ENCODE measurements around the gene PARD3.

The PARD3 gene

DNA sequence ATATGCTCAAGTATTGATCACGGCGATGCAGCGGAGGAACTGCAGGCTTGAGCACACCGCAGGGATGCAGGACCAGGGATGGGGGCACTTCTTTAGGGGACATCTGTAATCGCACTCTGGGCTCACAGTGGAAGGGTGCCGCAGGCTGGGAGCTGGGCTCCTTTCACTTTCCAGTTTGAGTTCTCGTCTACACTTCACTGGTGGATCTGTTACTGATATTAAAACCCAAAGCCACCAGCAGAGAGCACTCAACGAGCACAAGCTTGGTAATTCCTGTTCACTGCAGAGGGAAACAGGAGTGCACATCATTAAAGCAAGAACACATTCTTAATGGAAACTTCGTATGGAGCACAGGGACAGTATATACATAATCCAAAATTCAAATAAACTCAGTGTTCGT, 91.3 kb downstream of the PARD3 start:
- DNase-seq: peak; percentile 33 to 60 (median 51)
- CTCF ChIA-PET: interaction anchor here (0.9 to 3.8 kb wide), 9 partner anchors 9 to 304 kb away, joined by 3 to 27 read pairs (median 4); no protein-coding TSS in a partner anchor
- Histone ChIP-seq H3K36me3 (ENCODE audit: control insufficient read depth in 4 of 4, insufficient read depth in 4 of 4, low read length in 3 of 4) (no peaks in the 10 kb centered on the region), H3K27me3 (replicated peaks in 2 of 5; ENCODE audit: control insufficient read depth in 4 of 5, insufficient read depth in 5 of 5, low read length in 4 of 5) (peaks cover 0 to 74% (median 33%) of the 10 kb centered on the region in 5 experiments), H3K4me1 (ENCODE audit: control extremely low read depth in 1 of 4, control insufficient read depth in 4 of 4, insufficient read depth in 4 of 4, low read length in 3 of 4) (no peaks in the 10 kb centered on the region), H3K4me3 (ENCODE audit: control insufficient read depth in 1 of 7, extremely low read depth in 1 of 7, insufficient read depth in 4 of 7, low read depth in 2 of 7, low read length in 6 of 7) (no peak overlapping the region), H3K9me3 (ENCODE audit: control extremely low read depth in 1 of 5, control insufficient read depth in 4 of 5, insufficient read depth in 2 of 5, low read depth in 1 of 5, low read length in 4 of 5) (no peaks in the 10 kb centered on the region), H3K27ac (ENCODE audit: insufficient read depth in 1 of 2, low read depth in 1 of 2, low read length in 2 of 2, poor library complexity in 1 of 2, severe bottlenecking in 2 of 2) (no peak overlapping the region)
- POLR2A ChIA-PET: no interaction called here
- WGBS (ENCODE audit: insufficient coverage): 77% methylated on average over 7 of the region's 10 CpGs

DNA sequence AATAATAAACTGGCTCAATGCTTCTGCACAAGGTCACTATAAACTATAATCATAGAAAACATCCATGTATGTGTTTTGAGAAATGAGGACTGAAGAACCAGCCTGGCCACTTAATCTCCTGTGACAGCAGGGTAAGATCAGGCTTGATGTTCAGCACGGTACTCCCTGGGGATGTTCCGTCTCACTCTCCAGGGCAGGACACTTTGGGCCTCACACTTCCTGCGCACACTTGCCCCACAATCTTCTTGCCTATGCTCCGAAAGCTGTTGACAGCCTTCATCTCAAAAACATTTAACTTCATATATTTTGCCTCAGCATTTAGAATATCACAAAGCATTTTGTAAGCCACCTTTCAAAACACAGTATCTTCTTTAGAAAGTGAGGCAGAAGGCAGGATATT, 92.7 kb downstream of the PARD3 start:
- CTCF ChIA-PET: no interaction called here
- Histone ChIP-seq H3K27me3 (replicated peaks in 2 of 5; ENCODE audit: control insufficient read depth in 4 of 5, insufficient read depth in 5 of 5, low read length in 4 of 5) (peaks cover 0 to 76% (median 30%) of the 10 kb centered on the region in 5 experiments), H3K27ac (ENCODE audit: insufficient read depth in 1 of 2, low read depth in 1 of 2, low read length in 2 of 2, poor library complexity in 1 of 2, severe bottlenecking in 2 of 2) (no peak overlapping the region), H3K9me3 (ENCODE audit: control extremely low read depth in 1 of 5, control insufficient read depth in 4 of 5, insufficient read depth in 2 of 5, low read depth in 1 of 5, low read length in 4 of 5) (no peaks in the 10 kb centered on the region), H3K36me3 (ENCODE audit: control insufficient read depth in 4 of 4, insufficient read depth in 4 of 4, low read length in 3 of 4) (no peaks in the 10 kb centered on the region), H3K4me3 (ENCODE audit: control insufficient read depth in 1 of 7, extremely low read depth in 1 of 7, insufficient read depth in 4 of 7, low read depth in 2 of 7, low read length in 6 of 7) (no peak overlapping the region), H3K4me1 (ENCODE audit: control extremely low read depth in 1 of 4, control insufficient read depth in 4 of 4, insufficient read depth in 4 of 4, low read length in 3 of 4) (peaks cover 0 to 2% (median 1%) of the 10 kb centered on the region in 4 experiments)
- POLR2A ChIA-PET: no interaction called here
- WGBS (ENCODE audit: insufficient coverage): 98% methylated on average over 4 of the region's 4 CpGs
- no peak for DNase-seq

DNA sequence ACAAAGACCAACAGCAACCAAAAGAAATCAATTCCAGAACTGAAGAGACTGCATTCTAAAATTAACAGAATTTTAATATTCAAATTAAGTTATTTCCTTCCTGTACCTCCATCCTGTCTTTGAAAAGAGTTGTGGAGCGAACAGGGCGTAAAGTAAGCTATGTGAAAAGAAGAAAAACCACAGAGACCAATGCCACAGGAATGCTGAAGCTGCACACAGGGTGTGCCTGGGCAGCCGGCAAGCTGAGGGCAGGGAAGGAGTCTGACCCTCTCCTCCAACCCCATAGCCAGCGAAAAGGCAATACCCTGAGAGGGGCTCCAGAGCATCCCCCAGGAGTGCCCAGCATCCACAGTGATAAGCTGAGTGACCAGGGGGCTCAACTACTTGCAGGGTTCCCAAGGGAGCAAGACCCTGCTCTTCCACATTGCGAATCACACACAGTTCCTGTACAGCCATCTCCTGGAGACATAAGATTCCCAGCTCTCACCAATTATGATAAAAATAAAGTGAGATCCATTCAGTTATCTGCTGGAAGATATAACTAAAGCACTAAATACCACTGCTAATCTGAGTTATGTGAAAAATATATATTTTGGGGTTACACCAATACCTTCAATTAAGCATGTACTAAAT, 93.8 kb downstream of the PARD3 start:
- no peak overlapping the region for H3K27ac ChIP-seq (ENCODE audit: insufficient read depth in 1 of 2, low read depth in 1 of 2, low read length in 2 of 2, poor library complexity in 1 of 2, severe bottlenecking in 2 of 2)
- no peak overlapping the region for H3K4me3 ChIP-seq (ENCODE audit: control insufficient read depth in 1 of 7, extremely low read depth in 1 of 7, insufficient read depth in 4 of 7, low read depth in 2 of 7, low read length in 6 of 7)
- no peak for DNase-seq
- peaks cover 0 to 9% (median 8%) of the 10 kb centered on the region in 4 experiments for H3K4me1 ChIP-seq (ENCODE audit: control extremely low read depth in 1 of 4, control insufficient read depth in 4 of 4, insufficient read depth in 4 of 4, low read length in 3 of 4)
- POLR2A ChIA-PET: no interaction called here
- no peaks in the 10 kb centered on the region for H3K9me3 ChIP-seq (ENCODE audit: control extremely low read depth in 1 of 5, control insufficient read depth in 4 of 5, insufficient read depth in 2 of 5, low read depth in 1 of 5, low read length in 4 of 5)
- CTCF ChIA-PET: interaction anchor here (1.4 kb wide), 1 partner anchor 11 kb away, joined by 8 read pairs; no protein-coding TSS in a partner anchor
- 20% methylated on average over 1 of the region's 5 CpGs for WGBS (ENCODE audit: insufficient coverage)
- peaks cover 0 to 71% (median 26%) of the 10 kb centered on the region in 5 experiments for H3K27me3 ChIP-seq (replicated peaks in 2 of 5; ENCODE audit: control insufficient read depth in 4 of 5, insufficient read depth in 5 of 5, low read length in 4 of 5)
- H3K36me3 ChIP-seq (ENCODE audit: control insufficient read depth in 4 of 4, insufficient read depth in 4 of 4, low read length in 3 of 4): no peaks in the 10 kb centered on the region

DNA sequence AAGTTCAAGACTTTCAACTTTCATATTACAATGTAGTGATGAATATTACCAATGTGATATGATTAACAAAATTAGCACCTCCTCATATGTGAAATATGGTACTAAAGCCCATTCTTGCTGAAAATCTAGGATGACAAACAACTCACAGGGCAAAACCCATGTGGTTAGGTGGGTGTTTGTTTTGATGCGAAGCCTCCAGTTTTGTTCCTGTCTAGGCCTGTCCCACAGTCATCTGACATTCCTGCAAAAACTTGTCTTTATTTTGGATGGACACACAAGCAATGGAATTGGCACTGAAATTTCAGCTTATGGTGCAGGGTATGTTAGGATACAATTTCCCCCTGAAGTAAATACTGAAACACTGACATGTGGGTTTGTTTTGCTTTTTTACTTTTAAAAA, 95.3 kb downstream of the PARD3 start:
- no peaks in the 10 kb centered on the region for H3K36me3 ChIP-seq (ENCODE audit: control insufficient read depth in 4 of 4, insufficient read depth in 4 of 4, low read length in 3 of 4)
- H3K4me3 ChIP-seq (ENCODE audit: control insufficient read depth in 1 of 7, extremely low read depth in 1 of 7, insufficient read depth in 4 of 7, low read depth in 2 of 7, low read length in 6 of 7): no peak overlapping the region
- POLR2A ChIA-PET: no interaction called here
- H3K9me3 ChIP-seq (ENCODE audit: control extremely low read depth in 1 of 5, control insufficient read depth in 4 of 5, insufficient read depth in 2 of 5, low read depth in 1 of 5, low read length in 4 of 5): no peaks in the 10 kb centered on the region
- no CpG with 5 or more reads among the region's 1 CpG for WGBS (ENCODE audit: insufficient coverage)
- DNase-seq: no peak
- CTCF ChIA-PET: no interaction called here
- H3K27ac ChIP-seq (ENCODE audit: insufficient read depth in 1 of 2, low read depth in 1 of 2, low read length in 2 of 2, poor library complexity in 1 of 2, severe bottlenecking in 2 of 2): no peak overlapping the region
- peaks cover 0 to 9% (median 8%) of the 10 kb centered on the region in 4 experiments for H3K4me1 ChIP-seq (ENCODE audit: control extremely low read depth in 1 of 4, control insufficient read depth in 4 of 4, insufficient read depth in 4 of 4, low read length in 3 of 4)
- peaks cover 0 to 69% (median 25%) of the 10 kb centered on the region in 5 experiments for H3K27me3 ChIP-seq (replicated peaks in 2 of 5; ENCODE audit: control insufficient read depth in 4 of 5, insufficient read depth in 5 of 5, low read length in 4 of 5)

DNA sequence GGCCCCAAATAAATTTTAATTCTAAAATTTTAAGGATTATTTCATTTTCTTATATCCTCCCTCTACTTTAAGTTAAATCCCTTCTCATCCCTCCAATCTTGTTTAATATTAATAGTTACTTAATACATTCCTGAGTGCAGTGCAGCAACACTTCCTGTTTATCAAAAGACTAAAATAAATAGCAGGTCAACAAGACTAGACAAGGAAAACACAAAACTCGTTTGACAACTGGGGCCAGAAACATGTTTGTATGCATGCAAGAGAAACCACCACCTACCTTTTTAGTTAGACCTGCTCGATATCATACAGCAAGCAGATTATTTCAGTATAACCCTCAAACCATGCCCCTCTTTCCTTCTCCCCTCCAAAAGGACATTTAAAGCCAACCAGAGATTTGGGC, 95.8 kb downstream of the PARD3 start:
- POLR2A ChIA-PET: no interaction called here
- no CpG with 5 or more reads among the region's 2 CpGs for WGBS (ENCODE audit: insufficient coverage)

DNA sequence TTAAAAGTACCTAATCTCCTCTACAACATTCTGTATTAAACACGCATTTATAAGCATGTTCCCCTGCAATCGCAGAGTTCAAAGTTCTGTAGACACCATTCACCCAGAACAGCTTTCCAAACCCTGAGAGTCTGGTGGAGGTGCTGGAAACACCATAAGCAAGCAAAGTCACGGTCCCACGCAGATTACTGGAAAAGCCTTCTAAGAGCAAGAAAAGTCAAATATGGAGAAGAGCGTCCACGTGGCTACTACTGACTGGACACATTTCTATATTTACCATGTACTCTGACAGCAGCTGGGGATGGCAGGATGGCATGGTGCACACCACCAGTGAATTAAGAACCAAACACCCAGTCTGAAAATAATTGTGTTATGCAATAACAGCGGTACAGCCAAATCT, 97.7 kb downstream of the PARD3 start:
- Histone ChIP-seq H3K27ac (ENCODE audit: insufficient read depth in 1 of 2, low read depth in 1 of 2, low read length in 2 of 2, poor library complexity in 1 of 2, severe bottlenecking in 2 of 2) (no peak overlapping the region), H3K27me3 (replicated peaks in 2 of 5; ENCODE audit: control insufficient read depth in 4 of 5, insufficient read depth in 5 of 5, low read length in 4 of 5) (peaks cover 0 to 71% (median 27%) of the 10 kb centered on the region in 5 experiments), H3K36me3 (ENCODE audit: control insufficient read depth in 4 of 4, insufficient read depth in 4 of 4, low read length in 3 of 4) (no peaks in the 10 kb centered on the region), H3K9me3 (ENCODE audit: control extremely low read depth in 1 of 5, control insufficient read depth in 4 of 5, insufficient read depth in 2 of 5, low read depth in 1 of 5, low read length in 4 of 5) (no peaks in the 10 kb centered on the region), H3K4me1 (ENCODE audit: control extremely low read depth in 1 of 4, control insufficient read depth in 4 of 4, insufficient read depth in 4 of 4, low read length in 3 of 4) (peaks cover 0 to 9% (median 8%) of the 10 kb centered on the region in 4 experiments), H3K4me3 (ENCODE audit: control insufficient read depth in 1 of 7, extremely low read depth in 1 of 7, insufficient read depth in 4 of 7, low read depth in 2 of 7, low read length in 6 of 7) (no peak overlapping the region)
- CTCF ChIA-PET: interaction anchor here (1.9 kb wide), 1 partner anchor 14 kb away, joined by 6 read pairs; no protein-coding TSS in a partner anchor
- no peak for DNase-seq
- 93% methylated on average over 4 of the region's 7 CpGs for WGBS (ENCODE audit: insufficient coverage)
- POLR2A ChIA-PET: no interaction called here

More for the DNA sequence above, 95.8 kb downstream of the PARD3 start:
- peaks cover 0 to 9% (median 8%) of the 10 kb centered on the region in 4 experiments for H3K4me1 ChIP-seq (ENCODE audit: control extremely low read depth in 1 of 4, control insufficient read depth in 4 of 4, insufficient read depth in 4 of 4, low read length in 3 of 4)
- no peaks in the 10 kb centered on the region for H3K36me3 ChIP-seq (ENCODE audit: control insufficient read depth in 4 of 4, insufficient read depth in 4 of 4, low read length in 3 of 4)
- H3K9me3 ChIP-seq (ENCODE audit: control extremely low read depth in 1 of 5, control insufficient read depth in 4 of 5, insufficient read depth in 2 of 5, low read depth in 1 of 5, low read length in 4 of 5): no peaks in the 10 kb centered on the region
- no peak overlapping the region for H3K27ac ChIP-seq (ENCODE audit: insufficient read depth in 1 of 2, low read depth in 1 of 2, low read length in 2 of 2, poor library complexity in 1 of 2, severe bottlenecking in 2 of 2)
- CTCF ChIA-PET: no interaction called here
- H3K4me3 ChIP-seq (ENCODE audit: control insufficient read depth in 1 of 7, extremely low read depth in 1 of 7, insufficient read depth in 4 of 7, low read depth in 2 of 7, low read length in 6 of 7): no peak overlapping the region
- H3K27me3 ChIP-seq (replicated peaks in 2 of 5; ENCODE audit: control insufficient read depth in 4 of 5, insufficient read depth in 5 of 5, low read length in 4 of 5): peaks cover 0 to 69% (median 24%) of the 10 kb centered on the region in 5 experiments
- DNase-seq: no peak

DNA sequence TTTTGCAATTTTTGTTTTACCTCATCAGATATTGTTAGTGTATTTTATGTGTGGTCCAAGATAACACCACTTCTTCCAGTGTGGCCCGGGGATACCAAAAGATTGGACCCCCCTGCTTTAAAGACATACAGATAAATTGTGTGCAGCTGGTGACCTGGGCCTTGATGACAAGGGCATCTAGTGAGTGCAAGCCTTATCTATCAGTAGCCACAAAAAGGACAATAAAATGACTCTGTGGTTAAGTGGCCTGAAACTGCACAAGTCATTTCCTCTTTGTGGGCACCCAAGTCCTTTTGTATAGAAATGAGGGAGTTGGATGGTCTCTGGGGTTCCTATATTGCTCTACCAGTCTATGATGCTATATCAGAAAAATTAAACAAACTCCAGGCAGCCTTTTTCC, 98.1 kb downstream of the PARD3 start:
- H3K27me3 ChIP-seq (replicated peaks in 2 of 5; ENCODE audit: control insufficient read depth in 4 of 5, insufficient read depth in 5 of 5, low read length in 4 of 5): peaks cover 0 to 71% (median 27%) of the 10 kb centered on the region in 5 experiments
- H3K4me3 ChIP-seq (ENCODE audit: control insufficient read depth in 1 of 7, extremely low read depth in 1 of 7, insufficient read depth in 4 of 7, low read depth in 2 of 7, low read length in 6 of 7): no peak overlapping the region
- WGBS (ENCODE audit: insufficient coverage): 0% methylated on average over 1 of the region's 1 CpG
- H3K36me3 ChIP-seq (ENCODE audit: control insufficient read depth in 4 of 4, insufficient read depth in 4 of 4, low read length in 3 of 4): no peaks in the 10 kb centered on the region
- peaks cover 0 to 9% (median 8%) of the 10 kb centered on the region in 4 experiments for H3K4me1 ChIP-seq (ENCODE audit: control extremely low read depth in 1 of 4, control insufficient read depth in 4 of 4, insufficient read depth in 4 of 4, low read length in 3 of 4)
- no peaks in the 10 kb centered on the region for H3K9me3 ChIP-seq (ENCODE audit: control extremely low read depth in 1 of 5, control insufficient read depth in 4 of 5, insufficient read depth in 2 of 5, low read depth in 1 of 5, low read length in 4 of 5)
- H3K27ac ChIP-seq (ENCODE audit: insufficient read depth in 1 of 2, low read depth in 1 of 2, low read length in 2 of 2, poor library complexity in 1 of 2, severe bottlenecking in 2 of 2): no peak overlapping the region
- CTCF ChIA-PET: interaction anchor here (1.9 kb wide), 1 partner anchor 15 kb away, joined by 6 read pairs; no protein-coding TSS in a partner anchor
- peak; percentile 74 to 91 (median 87) for DNase-seq
- POLR2A ChIA-PET: no interaction called here
